Naive B cell (primary cell): Measurements from ENCODE around the gene SNX1. TPM values are rescaled to one million over a fixed set of nuclear protein-coding genes. Genes with fewer than 3 reads are reported as not detected.

ENCODE experiments used
- ATAC-seq, 2 donors: fragments of 150-1000 bp; cut with Tn5 transposase; 2 replicates each; pipeline ENCODE4 v1.10.0; 2021; ENCODE audit warnings: low read depth in 2 of 2, mild to moderate bottlenecking in 2 of 2, moderate library complexity in 2 of 2
- DNase-seq: peaks from one replicate; pipeline ENCODE4 v3.0.0; 2022
- H3K27ac Mint-ChIP-seq, 6 donors: one replicate each; pipeline ENCODE4 v1.8.0; 2020 to 2022; ENCODE audit warnings: mild to moderate bottlenecking in 6 of 6, mixed read lengths in 6 of 6, moderate library complexity in 5 of 6, inconsistent platforms in 2 of 6
- H3K27me3 Mint-ChIP-seq, 3 donors: one replicate each; pipeline ENCODE4 v1.8.0; 2021 to 2022; ENCODE audit warnings: mixed read lengths in 3 of 3, mild to moderate bottlenecking in 1 of 3
- H3K36me3 Mint-ChIP-seq, 2 donors: one replicate each; pipeline ENCODE4 v1.8.0; 2020 to 2022; ENCODE audit warnings: mixed read lengths in 2 of 2, inconsistent platforms in 1 of 2, mild to moderate bottlenecking in 1 of 2
- H3K4me1 Mint-ChIP-seq, 3 donors: one replicate each; pipeline ENCODE4 v1.8.0; 2020 to 2022; ENCODE audit warnings: mixed read lengths in 3 of 3, inconsistent platforms in 1 of 3, mild to moderate bottlenecking in 1 of 3, moderate library complexity in 1 of 3
- H3K4me3 Mint-ChIP-seq, 8 donors: one replicate each; pipeline ENCODE4 v1.8.0; 2020 to 2022; ENCODE audit warnings: mild to moderate bottlenecking in 8 of 8, mixed read lengths in 8 of 8, moderate library complexity in 8 of 8, inconsistent platforms in 2 of 8
- H3K9me3 Mint-ChIP-seq, 7 donors: one replicate each; pipeline ENCODE4 v1.8.0; 2020 to 2022; ENCODE audit warnings: mixed read lengths in 7 of 7, mild to moderate bottlenecking in 5 of 7, inconsistent platforms in 2 of 7, moderate library complexity in 1 of 7
- polyA plus RNA-seq, 6 donors: library from polyadenylated mRNA; unstranded; fragments of 300-500 nt; fragmentation: Illumina TruSeq; gene quantifications; one replicate each; pipeline ENCODE4 v1.2.3, GENCODE V29; 2021; ENCODE audit warnings: low read depth in 6 of 6

Gene SNX1
- polyA plus RNA-seq, 6 donors from 2014 or later, result 56.3 to 109 (median 78.0) TPM

DNA sequence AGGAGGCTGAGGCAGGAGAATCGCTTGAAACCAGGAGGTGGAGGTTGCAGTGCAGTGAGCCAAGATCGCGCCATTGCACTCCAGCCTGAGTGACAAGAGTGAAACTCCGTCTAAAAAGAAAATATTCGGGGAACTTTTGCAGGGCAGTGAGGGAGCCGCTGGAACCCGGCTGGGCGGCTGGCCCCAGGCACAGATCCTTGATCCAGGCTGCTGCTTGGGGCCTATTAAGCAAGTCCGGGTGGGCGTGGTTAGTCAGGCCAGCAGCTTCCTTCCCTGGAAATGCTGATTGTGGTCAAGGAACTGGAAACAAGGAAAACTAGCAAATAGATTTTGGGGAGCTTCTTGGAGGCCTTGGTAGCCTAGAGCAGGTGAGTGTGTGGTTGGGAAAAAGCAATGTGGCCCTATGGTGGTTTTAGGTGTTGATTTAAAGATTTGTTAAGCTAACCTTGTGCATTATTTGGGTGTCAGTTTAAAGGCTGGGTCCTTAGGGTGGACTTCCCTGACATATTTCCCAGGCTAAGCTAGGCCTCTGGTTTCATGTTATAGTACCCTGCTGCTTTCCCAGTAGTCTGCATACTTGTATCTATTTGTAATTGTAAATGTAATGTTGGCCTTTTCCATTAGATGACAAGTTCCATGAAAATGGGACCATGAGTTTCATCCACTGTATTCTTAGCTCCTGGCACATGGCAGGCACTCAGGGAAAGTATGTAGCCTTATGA lies 38.0 kb downstream of the SNX1 start:
- Mint-ChIP-seq H3K36me3 (peaks cover 0 to 13% of the 10 kb centered on the region in 2 donors), H3K4me3 (no peak overlapping the region), H3K27ac (peak overlapping the region in 2 of 6 donors; percentile 52 to 76), H3K27me3 (no peaks in the 10 kb centered on the region), H3K9me3 (no peaks in the 10 kb centered on the region), H3K4me1 (peaks cover 22 to 23% (median 22%) of the 10 kb centered on the region in 3 donors)
- ATAC-seq (no peak), DNase-seq (no peak)

DNA sequence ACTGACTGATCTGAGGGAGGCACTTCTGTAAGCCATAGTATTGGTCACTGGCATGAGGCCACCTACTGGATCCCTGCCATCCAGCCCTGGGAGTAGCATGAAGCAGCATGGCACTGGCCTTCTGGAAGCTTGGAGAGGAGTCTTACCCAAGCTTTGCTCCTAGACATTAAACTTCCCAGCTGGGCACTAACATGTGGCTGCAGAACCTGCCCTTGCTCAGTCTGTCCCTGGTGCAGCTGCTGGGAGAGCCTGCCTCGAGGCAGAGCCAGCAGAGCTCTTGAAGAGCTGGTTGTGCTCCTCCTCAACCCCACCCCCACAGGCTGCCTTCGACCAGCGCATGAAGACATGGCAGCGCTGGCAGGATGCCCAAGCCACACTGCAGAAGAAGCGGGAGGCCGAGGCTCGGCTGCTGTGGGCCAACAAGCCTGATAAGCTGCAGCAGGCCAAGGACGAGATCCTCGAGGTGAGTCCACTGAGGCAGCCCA lies 38.6 kb downstream of the SNX1 start:
- H3K4me1 Mint-ChIP-seq, result peaks cover 22 to 23% (median 22%) of the 10 kb centered on the region in 3 donors
- H3K27me3 Mint-ChIP-seq, result no peaks in the 10 kb centered on the region
- ATAC-seq (no peak), DNase-seq (no peak)
- no peaks in the 10 kb centered on the region for H3K9me3 Mint-ChIP-seq
- peak overlapping the region in 2 of 6 donors; percentile 42 to 52 for H3K27ac Mint-ChIP-seq
- H3K36me3 Mint-ChIP-seq, result peaks cover 0 to 13% of the 10 kb centered on the region in 2 donors
- no peak overlapping the region for H3K4me3 Mint-ChIP-seq

DNA sequence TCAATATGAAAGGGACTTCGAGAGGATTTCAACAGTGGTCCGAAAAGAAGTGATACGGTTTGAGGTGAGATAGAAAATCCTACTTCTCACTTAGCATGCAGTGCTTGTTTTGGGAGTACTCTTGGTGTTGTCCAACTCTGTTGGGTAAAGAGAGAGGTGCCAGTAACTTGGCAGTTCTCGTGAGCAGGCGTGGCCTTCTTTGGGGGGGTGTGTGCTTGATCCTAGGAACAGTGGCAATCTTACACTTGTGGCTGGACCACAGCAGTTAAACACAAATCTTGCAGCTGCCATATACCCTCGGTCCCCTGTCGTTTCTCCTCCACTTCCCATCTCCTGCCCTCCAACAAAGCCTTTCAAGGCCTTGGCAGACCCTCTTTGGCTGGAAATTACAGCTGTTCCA lies 40.6 kb downstream of the SNX1 start:
- H3K36me3 Mint-ChIP-seq, result peaks cover 0 to 13% of the 10 kb centered on the region in 2 donors
- no peak overlapping the region for H3K4me3 Mint-ChIP-seq

DNA sequence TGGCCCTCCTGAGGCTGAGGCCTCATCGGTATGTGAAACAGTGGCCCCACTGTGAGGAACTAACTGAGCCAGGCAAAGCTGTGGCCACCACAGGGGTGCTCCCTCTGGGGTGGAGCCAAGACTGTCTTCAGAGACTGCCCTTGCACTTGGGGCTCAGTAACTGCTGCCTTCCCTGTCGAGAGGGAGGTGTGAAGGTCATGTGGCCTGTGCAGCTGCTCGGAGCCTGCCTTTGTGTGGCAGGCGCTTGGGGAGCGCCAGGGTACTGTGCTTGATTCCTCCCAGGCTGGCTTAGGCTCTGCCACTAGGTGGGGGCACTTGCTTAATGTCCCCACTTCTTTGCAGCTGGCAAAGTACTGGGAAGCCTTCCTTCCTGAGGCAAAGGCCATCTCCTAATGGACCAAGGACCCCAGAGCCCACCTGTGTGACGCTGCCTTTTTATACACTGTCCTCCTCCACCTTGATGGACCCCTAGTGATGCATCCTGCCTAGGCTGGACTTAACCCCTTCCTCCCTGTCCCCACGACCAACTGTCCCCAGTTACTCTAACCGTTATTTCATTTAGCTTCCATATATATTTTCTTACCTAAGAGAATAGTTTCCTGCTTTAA lies 41.5 kb downstream of the SNX1 start:
- peak; percentile 96 to 97 for ATAC-seq
- Mint-ChIP-seq H3K36me3 (peaks cover under 1 to 4% of the 10 kb centered on the region in 2 donors), H3K27me3 (no peaks in the 10 kb centered on the region), H3K4me1 (peaks cover 25 to 28% (median 27%) of the 10 kb centered on the region in 3 donors), H3K9me3 (no peaks in the 10 kb centered on the region), H3K4me3 (peak overlapping the region in 1 of 8 donors; percentile 47), H3K27ac (peak overlapping the region in 5 of 6 donors; percentile 22 to 85 (median 41))
- DNase-seq, result peak; percentile 33

More for the DNA sequence above, 40.6 kb downstream of the SNX1 start:
- H3K27me3 Mint-ChIP-seq, result no peaks in the 10 kb centered on the region
- H3K27ac Mint-ChIP-seq, result peak overlapping the region in 4 of 6 donors; percentile 56 to 88 (median 78)
- ATAC-seq (no peak), DNase-seq (no peak)
- H3K9me3 Mint-ChIP-seq, result no peaks in the 10 kb centered on the region
- peaks cover 22 to 26% (median 22%) of the 10 kb centered on the region in 3 donors for H3K4me1 Mint-ChIP-seq

DNA sequence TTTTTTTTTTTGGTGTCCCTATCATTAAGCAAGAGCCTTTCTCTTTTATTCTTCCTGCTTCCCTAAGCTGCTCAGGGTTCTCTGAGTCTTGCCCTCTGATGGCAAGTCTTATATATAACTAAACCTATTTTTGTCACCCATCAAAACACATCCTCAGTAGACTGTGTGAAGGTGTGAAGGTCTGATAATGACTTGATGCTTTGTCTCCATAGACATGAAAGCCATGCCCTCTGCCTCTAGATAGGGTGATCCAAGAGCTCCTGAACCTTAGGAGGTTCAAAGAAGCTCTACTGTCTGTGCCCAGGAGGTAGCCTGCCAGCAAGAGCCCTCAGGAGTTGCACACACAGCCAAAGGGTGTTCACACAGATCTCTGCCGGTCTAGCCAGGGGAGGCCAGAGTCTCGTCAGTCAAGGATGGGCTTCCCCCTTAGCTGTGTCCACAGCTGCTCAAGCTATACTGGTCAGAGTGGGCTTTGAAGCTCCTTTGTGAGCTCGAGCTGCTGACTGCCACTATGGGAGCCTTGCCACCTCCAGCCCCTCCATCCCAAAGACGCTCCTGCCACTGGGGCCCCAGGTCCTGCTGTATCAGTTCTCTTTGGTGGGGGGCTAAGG lies 42.7 kb downstream of the SNX1 start:
- Mint-ChIP-seq H3K4me3 (no peak overlapping the region), H3K4me1 (peaks cover 21 to 30% (median 27%) of the 10 kb centered on the region in 3 donors), H3K36me3 (peaks cover 0 to 4% of the 10 kb centered on the region in 2 donors), H3K9me3 (no peaks in the 10 kb centered on the region), H3K27me3 (no peaks in the 10 kb centered on the region), H3K27ac (peak overlapping the region in 4 of 6 donors; percentile 34 to 78 (median 55))
- DNase-seq (no peak), ATAC-seq (no peak)

DNA sequence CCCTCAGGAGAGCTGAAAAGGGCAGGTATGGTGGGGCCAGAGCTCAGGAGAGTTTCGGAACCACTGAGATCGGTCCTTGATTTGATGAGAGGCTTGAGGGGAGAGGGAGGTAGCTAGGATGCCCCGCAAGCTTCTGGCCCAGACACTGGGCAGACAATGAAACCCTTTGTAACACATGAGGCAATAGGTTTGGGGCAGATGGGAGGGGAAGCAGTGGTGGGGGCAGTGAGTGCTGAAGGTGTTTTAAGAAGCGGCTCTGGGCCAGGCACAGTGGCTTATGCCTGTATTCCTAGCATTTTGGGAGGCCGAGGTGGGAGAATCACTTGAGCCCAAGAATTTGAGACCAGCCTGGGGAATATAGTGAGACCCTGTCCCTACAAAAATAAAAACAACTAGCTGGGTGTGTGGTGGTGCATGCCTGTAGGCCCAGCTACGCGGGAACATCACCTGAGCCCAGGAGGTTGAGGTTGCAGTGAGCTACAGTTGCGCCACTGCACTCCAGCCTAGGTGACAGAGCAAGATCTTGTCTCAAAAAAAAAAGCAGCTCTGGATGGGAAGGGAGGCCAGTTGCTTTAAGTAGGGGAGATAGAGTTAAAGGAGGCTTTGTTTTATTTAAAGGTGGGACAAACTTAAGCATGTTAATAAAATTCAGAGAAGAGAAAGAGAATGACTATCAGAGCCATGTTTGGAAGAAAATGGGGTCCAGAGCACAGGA lies 46.2 kb downstream of the SNX1 start:
- Mint-ChIP-seq H3K27me3 (no peaks in the 10 kb centered on the region), H3K27ac (peak overlapping the region; percentile 21 to 92 (median 80)), H3K4me3 (peak overlapping the region in 1 of 8 donors; percentile 70), H3K9me3 (no peaks in the 10 kb centered on the region), H3K36me3 (peaks cover 0 to 4% of the 10 kb centered on the region in 2 donors), H3K4me1 (peaks cover 29 to 32% (median 29%) of the 10 kb centered on the region in 3 donors)
- DNase-seq (no peak), ATAC-seq (no peak)

DNA sequence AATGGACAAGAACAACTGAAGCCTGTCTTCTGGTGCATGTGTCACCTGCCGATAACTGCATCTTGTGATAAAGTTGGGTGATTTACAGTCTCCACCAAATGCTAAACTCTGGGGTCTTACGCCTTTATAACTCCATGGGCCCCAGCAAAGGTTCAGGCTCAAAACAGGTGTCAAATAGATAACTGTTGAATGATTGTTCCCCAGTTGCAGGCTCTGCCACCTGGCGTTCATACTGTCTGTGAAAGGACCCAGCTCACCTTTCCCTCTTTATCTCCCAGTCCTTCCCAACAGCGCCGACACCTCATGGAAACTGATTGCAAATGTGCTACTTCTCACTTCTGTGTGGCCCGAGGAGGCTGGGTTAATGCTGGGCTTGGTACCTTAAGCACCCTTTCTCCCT lies 47.5 kb downstream of the SNX1 start:
- no peak for ATAC-seq
- DNase-seq, result no peak
- H3K27me3 Mint-ChIP-seq, result no peaks in the 10 kb centered on the region
- peak overlapping the region in 1 of 8 donors; percentile 4 for H3K4me3 Mint-ChIP-seq
- H3K4me1 Mint-ChIP-seq, result peaks cover 19 to 22% (median 19%) of the 10 kb centered on the region in 3 donors
- no peaks in the 10 kb centered on the region for H3K9me3 Mint-ChIP-seq
- peaks cover 0 to 4% of the 10 kb centered on the region in 2 donors for H3K36me3 Mint-ChIP-seq
- peak overlapping the region in 2 of 6 donors; percentile 42 to 67 for H3K27ac Mint-ChIP-seq

DNA sequence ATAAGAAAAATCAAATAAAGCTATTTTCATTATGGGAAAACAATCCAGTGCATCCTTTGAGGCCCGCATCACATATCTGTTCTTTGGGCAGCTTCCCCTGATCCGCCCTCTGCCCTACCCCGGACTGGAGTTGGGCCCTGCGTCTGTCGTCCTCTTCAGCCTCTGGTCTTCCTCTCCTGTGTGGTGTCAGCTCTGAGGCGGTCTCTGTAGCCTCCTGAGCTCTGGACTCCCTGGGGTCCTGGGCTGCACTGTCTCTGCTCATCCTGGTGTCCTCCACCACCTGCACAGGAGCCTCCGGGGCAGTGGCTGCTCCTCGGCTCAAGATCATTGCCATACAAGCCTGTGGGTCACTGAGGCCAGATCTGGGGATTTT lies 48.4 kb downstream of the SNX1 start:
- DNase-seq (no peak), ATAC-seq (no peak)
- Mint-ChIP-seq H3K4me3 (no peak overlapping the region), H3K9me3 (no peaks in the 10 kb centered on the region), H3K4me1 (peaks cover 19 to 26% (median 22%) of the 10 kb centered on the region in 3 donors), H3K27ac (peak overlapping the region in 4 of 6 donors; percentile 80 to 93 (median 86)), H3K36me3 (peaks cover 0 to 4% of the 10 kb centered on the region in 2 donors), H3K27me3 (no peaks in the 10 kb centered on the region)

DNA sequence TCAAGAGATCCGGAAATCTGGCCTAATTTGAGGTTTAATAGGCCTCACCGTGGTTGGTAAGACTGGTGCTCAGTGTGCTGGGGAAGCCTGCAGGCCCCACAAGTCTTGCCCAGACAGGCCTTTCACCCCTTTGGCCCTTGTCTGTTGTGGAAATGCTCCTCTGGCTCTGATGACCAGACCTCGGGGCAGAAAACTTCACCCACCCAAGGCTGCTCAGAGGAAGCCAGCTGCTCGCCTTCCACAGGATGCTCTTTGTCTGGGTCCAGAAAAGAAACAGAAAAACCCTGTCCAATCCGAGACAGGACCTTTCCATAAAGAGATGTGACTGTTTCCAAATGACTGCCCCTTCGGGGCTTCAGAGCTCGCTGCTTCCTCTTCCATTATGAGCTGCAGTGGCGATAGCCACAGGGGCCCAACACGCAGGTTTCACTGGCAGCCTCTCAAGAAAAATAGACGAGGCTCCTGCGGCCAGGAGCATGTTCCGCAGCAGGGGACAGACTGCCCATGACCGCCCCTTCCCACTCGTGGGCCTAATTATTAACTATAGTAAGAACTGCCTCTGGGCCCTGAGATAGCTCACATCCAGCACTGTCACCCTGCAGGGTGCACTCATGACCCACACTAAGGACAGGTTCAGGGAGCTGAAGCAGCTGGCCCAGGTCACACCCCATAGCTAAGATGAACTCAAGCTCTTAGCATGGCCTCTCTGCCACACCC lies 48.9 kb downstream of the SNX1 start:
- DNase-seq (no peak), ATAC-seq (peak; percentile 28 to 71)
- H3K27me3 Mint-ChIP-seq, result no peaks in the 10 kb centered on the region
- H3K9me3 Mint-ChIP-seq, result no peaks in the 10 kb centered on the region
- peaks cover 0 to 4% of the 10 kb centered on the region in 2 donors for H3K36me3 Mint-ChIP-seq
- peak overlapping the region in 1 of 8 donors; percentile 26 for H3K4me3 Mint-ChIP-seq
- H3K4me1 Mint-ChIP-seq, result peaks cover 25 to 32% (median 26%) of the 10 kb centered on the region in 3 donors
- H3K27ac Mint-ChIP-seq, result peak overlapping the region in 5 of 6 donors; percentile 20 to 86 (median 76)

DNA sequence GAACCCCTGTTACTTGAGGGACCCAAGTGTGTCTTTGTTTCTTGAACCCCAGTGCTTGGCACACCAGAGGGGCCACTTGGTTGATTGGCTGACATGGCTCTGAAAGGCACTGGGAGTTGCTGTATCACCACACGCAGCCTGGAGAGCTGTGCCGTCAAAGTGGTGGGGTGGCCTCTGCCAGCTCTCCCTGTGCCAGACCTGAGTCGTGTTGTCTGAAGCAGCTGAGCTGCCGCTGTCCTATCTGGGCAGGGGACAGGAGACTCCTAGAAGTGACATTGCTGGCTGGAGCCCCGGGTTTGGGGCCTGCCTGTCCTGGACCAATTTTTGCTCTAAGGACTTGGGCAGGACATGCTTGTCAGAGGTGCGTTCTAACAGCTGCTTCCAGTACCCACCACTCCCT lies 50.3 kb downstream of the SNX1 start:
- Mint-ChIP-seq H3K27me3 (no peaks in the 10 kb centered on the region), H3K4me1 (peaks cover 38 to 45% (median 39%) of the 10 kb centered on the region in 3 donors), H3K9me3 (no peaks in the 10 kb centered on the region), H3K36me3 (peaks cover 0 to 4% of the 10 kb centered on the region in 2 donors), H3K27ac (peak overlapping the region in 1 of 6 donors; percentile 36), H3K4me3 (no peak overlapping the region)
- DNase-seq (no peak), ATAC-seq (no peak)

DNA sequence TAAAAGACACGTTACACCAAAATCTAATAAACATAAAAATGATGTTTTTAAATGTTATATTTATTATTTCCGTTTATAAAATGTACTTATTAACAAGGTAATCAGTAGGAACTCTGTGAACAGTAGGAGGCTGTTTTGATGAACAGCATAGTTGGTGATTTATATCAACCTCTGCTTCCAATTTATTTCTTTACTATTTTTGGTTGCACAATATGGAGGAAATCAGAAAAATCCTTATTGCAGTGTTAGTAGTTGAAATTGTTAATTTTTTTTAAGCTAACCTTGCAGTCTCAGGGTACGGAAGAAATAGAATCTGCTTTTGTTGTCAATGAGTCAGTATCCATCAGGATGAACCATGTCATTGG lies 50.7 kb downstream of the SNX1 start:
- Mint-ChIP-seq H3K9me3 (no peaks in the 10 kb centered on the region), H3K27ac (peak overlapping the region in 1 of 6 donors; percentile 58), H3K4me3 (no peak overlapping the region), H3K4me1 (peaks cover 35 to 46% (median 41%) of the 10 kb centered on the region in 3 donors), H3K36me3 (peaks cover 0 to 4% of the 10 kb centered on the region in 2 donors), H3K27me3 (no peaks in the 10 kb centered on the region)
- ATAC-seq (no peak), DNase-seq (no peak)

DNA sequence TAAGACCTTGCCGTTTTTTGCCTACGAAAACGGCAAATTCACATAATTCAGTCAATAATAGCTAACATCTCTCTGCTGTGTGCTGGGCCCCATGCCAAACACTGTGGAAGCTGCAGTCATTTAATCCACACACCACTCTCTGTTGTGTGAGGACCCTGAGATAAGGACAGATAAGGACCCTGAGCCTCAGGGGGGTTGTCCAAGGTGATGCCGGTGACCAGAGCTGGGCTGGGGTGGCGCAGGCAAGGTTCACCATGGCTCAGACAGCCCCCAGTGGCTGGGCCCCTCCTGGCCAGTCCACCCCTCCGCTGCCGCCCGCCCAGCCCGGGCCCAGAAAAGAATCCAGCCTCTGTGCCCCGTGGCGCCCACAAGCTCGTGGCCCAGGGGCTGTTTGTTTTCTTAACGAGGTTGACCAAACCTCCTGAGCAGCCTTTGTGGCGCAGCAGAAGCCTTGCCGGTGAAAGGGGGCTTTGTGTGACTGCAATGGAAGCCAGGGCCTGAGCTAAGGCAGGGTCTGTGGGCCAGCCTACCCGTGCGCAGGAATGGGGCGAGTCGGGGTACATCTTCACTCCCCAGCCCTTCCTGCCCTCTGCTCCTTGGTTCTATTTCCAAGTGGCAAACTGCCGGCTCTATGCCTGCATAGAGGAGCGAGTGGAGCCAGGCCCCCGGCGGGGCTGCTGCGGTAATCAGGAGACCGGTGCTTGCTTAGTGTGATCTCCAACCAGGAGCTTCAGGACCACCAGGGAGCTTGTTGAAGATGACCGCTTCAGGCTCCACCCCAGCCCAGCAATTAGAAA lies 51.3 kb downstream of the SNX1 start:
- Mint-ChIP-seq H3K36me3 (peaks cover 0 to 4% of the 10 kb centered on the region in 2 donors), H3K4me3 (peak overlapping the region in 1 of 8 donors; percentile 66), H3K27me3 (no peaks in the 10 kb centered on the region), H3K9me3 (no peaks in the 10 kb centered on the region), H3K27ac (peak overlapping the region in 2 of 6 donors; percentile 28 to 75), H3K4me1 (peaks cover 32 to 44% (median 38%) of the 10 kb centered on the region in 3 donors)
- DNase-seq (no peak), ATAC-seq (no peak)
